Left colon (tissue), 2 donors: ENCODE data around the gene SLC25A23. TPM values are rescaled to one million over a fixed set of nuclear protein-coding genes. Genes with fewer than 3 reads are reported as not detected.

Source experiments
- ATAC-seq: fragments of 200-7000 bp; cut with Tn5 transposase; one replicate; pipeline ENCODE4 v1.9.1; 2020; ENCODE audit warnings: mild to moderate bottlenecking, moderate library complexity
- DNase-seq, 2 donors: peaks; one replicate each; pipeline ENCODE4 v3.0.0-alpha.2; 2020
- intact Hi-C, 2 donors: fragments of 100-400 bp; cut with DNase I in 1 of 2; cut with micrococcal nuclease in 1 of 2; formaldehyde crosslinking; loops; one replicate each; pipeline versions ENCODE4 v1.11.2 to v1.14.0; 2022; cut with DNase I, micrococcal nuclease
- total RNA-seq, 2 donors: library from RNA; stranded (reverse); fragmentation: NEBNext Ultra II Directional; extraction: Animal tissue kit (Norgen Biotek cat#: 25700); gene quantifications; one replicate each; pipeline ENCODE4 v1.2.1, GENCODE V29; 2021
- donor health status: DM: no; HTN: no; CAD: no.
- donor health status: DM: yes; HTN: yes; CAD: no.

SLC25A23 gene
- total RNA-seq, 2 donors from 2014 or later: 126 to 163 TPM

DNA sequence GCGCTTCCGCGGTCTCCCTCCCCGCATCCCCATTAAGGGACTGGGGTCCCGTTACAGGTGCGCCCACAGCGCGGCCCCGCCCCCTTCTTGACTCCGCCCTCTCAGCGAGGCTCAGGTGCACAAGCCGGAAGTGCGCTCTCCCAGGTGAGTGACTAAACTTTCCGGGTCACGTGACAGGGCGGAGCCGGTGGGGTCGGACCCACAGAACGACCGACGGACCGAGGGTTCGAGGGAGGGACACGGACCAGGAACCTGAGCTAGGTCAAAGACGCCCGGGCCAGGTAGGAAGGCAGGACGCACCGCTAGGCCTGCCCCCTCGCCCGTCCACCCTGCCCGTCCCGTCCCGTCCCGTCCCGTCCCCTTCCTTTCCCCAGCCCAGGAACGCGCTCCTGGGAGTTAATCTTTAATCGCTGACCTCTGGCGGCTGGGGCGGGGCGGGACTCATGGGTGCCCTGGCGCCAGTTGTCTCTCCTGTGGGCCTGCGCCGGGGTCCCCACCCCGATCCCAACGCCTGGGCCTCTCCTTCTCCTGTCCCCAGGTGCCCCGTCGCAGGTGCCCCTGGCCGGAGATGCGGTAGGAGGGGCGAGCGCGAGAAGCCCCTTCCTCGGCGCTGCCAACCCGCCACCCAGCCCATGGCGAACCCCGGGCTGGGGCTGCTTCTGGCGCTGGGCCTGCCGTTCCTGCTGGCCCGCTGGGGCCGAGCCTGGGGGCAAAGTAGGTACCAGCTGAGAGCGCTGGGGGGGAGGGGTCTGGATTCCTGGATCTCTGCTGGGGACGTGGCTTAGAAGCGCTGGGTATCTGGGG is 4.7 kb upstream of the SLC25A23 start, which contains the start of gene CRB3:
TSS of gene CRB3 (plus strand) at position 202 of the 804 bp plus-strand sequence. CDS start at position 633, 431 bp downstream.
- peak; percentile 63 for ATAC-seq
- peak; percentile 97 for DNase-seq
- intact Hi-C loops: no loop called here

DNA sequence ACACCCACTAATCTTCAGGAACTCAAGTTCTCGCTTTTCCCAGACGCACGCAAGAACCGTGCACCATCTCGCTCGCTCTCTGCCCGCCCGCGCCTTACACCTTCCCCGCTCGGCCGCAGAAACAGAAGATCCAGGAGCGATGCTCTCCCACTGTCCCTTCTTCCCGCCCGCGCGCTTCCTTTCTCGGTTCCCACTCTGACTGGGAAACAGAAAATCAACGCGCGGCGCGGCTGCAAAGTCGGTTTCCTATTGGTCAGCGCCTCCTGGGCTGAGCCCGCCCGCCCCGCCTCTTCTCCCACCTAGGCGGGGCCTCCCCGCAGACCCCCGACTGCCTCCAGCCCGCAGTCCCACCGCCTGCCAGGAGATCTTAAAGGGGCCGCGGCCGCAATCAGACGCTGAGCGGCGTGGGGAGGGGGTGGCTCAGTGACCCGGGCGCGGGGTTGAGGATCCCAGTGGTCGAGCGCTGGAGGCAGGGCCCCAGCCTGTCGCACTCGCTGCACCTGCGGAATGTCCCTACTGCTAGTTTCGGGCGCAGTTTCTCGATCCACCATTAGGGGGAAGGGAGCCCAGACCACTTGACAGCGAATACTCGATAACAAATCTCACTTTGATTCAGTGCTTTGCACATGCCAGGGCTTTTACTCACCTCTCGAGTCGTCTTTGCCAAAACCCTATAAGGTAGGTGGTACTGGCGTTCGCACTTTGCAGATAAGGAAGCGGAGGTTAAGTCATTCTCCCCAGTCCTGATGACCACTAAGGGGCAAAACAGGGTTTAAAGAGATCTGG is 700 bp upstream of the SLC25A23 start:
- ATAC-seq: peak; percentile 57
- intact Hi-C loops: no loop called here

DNA sequence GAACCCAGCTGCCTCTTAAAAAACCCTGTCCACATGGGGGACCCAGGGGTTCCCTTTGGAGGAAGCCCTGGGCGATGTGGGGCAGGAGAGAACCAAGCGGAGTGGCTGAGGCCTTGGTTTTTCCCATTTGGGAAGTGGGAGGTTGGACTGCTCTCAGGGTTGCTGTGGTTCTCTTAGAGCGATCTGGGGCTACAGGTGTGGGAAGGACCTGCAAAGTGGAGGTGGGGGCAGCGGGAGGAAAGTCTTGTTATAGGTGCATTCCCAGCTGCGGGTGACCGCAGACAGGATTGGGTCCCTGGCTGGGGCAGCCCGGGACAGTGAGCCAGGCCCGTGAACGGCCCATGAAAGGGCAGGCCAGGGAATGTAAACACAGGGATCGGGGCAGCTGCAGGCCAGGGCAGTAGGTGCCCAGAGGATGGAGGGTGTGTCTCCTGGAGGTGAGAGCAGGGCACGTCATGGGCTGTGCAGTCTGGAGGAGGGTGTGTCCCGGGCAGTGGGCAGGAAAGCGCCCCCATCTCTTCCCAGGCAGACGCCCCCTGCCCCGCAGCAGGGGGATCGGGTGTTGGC is 814 bp downstream of the SLC25A23 start:
- intact Hi-C loops: no loop called here
- ATAC-seq: peak; percentile 34
- peak; percentile 45 to 72 for DNase-seq

More for the DNA sequence above, 700 bp upstream of the SLC25A23 start:
- peak; percentile 98 to 99 for DNase-seq

DNA sequence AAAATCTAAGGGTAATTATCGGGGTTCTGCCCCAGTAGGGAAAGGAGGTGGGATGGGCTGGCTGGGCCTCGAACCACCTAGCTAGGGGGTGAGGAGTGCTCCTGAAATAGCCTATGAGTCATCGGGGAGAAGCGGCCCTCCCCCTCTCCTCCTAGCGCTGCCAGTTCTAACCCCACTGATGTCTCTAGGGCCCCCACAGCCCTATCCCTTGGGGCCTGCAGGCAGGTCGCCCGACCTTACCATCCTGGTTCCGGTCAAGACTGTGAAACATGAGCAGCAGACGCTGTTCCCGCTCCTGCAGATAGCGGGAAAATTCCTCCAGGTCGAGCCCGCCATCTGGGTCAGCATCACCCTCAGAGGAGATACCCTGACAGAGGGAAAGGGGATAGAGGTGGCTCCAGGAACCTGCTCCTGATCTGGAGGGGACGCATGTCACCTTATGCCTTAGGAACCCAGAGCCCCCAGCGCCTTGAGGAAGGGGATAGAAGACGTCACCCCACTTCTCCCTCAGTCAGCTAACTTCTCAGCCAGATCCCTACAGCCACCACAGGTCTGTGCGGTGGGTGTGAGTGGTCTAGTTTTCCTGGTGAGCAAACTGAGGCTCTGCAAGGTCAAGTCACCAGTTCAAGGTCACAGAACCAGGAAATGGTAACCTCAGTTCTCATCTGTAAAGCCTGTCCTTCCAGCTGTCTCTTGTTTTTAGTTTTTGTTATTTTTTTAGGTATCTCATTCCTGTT is 1.5 kb downstream of the SLC25A23 start:
- no peak for ATAC-seq
- DNase-seq: no peak
- intact Hi-C loops: no loop called here

DNA sequence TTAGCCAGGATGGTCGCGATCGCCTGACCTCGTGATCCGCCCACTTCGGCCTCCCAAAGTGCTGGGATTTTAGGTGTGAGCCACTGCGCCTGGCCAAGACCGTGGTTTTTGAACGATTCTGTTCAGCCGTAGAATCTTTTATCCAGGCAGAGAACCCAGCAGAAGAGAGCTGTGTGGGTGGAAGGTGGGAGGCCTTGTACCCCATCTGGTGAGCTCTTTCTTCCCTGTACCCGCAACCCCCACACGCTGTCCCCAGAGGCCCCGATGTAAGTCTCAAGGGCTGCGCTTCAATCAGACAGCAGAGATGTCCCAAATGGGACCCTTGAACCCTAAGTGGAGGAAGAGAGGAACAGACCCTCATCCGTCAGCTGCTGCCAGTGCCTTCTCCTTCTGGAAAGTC is 3.7 kb downstream of the SLC25A23 start:
- ATAC-seq: no peak

DNA sequence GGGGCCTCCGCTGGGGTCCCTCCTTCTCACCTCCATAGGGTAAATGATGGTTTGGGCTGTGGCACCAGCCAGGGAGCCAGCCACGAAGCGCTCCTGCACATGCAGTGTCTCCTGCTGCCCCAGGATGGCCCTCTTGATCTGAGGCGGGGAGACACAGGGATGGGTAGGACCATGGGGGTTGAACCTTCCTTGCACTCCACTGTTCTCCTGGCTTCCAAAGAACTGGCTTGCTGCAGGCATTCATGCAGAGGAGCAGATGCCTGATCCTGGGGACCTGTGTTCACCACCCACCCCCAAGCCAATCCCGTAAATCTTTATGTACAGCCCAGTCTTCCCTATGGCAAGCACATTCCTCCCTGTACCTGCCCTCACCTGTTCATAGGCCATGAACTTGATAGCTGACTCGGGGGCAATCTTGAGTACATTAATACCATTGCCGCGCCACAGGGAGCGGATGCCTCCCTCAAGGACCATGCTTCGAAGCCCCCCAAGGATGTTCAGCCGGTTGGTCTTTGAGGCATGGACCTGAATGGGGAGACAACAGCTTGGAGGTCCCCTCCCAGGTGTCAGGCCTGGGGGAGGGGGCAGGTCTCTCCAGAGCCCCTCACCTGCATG is 5.5 kb downstream of the SLC25A23 start:
- intact Hi-C loops: no loop called here
- DNase-seq: no peak

More for the DNA sequence above, 3.7 kb downstream of the SLC25A23 start:
- intact Hi-C loops: no loop called here
- DNase-seq: no peak

DNA sequence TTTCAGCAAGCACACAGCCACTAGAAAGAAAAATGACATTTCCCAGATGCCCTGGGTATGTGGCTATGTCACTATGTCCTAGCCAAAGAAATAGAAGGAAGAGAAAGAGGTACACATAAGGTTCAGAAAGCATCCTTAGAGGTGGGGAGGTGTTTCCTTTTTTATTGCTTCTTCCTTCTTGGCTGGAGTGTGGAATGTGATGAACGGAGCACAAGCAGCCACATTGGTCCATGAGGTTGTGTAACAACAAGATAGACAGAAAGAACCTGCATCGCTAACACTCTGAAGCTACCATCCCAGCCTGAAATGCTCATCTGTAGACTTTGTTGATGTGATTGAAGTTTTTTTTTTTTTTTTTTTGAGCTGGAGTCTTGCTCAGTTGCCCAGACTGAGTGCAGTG is 6.7 kb downstream of the SLC25A23 start:
- ATAC-seq (no peak), DNase-seq (no peak)
- intact Hi-C loops: no loop called here

More for the DNA sequence above, 5.5 kb downstream of the SLC25A23 start:
- ATAC-seq: no peak

DNA sequence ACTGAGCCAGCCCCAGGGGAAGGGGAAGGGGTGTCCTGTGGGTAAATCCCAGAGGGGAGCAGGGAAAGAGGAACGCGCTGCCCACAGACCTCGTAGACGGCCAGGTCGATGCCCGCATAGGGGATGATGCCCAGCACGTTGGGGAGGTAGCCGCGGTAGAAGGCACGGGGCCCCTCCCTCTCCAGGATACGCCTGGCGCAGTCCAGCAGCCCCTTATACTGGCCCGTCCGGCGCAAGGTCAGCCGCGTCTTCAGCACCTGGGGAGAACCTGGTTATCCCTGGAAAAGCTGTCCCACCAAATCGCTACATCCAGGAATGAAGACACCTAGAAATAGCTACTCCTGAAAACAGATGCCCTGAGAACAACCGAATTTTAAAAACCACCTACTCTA is 7.4 kb downstream of the SLC25A23 start:
- ATAC-seq: no peak

DNA sequence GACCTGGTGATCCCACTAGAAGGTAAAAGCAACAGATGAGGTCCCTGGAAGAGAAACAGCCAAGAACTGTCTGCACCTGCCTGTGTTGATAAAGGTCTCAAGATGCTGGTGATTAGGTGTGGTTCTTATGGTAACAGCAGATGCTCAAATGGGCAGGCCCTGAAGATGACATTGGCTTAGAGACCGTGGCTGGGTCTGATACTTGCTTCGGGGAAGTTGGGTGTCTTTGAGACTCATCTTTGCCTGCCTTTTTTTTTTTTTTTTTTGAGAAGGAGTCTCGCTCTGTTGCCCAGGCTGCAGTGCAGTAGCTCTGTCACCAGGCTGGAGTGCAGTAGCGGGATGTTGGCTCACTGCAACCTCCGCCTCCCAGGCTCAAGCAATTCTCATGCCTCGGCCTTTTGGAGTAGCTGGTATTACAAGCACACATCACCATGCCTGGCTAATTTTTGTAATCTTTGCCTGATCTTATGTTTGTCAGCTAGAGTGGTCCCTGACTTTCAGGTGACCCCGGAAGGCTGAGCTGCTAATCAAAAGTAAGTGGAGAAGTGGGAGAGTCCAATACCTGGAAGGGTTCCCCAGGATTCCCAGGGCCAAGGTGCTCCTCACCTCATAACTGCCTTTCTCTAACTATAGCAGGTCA is 7.9 kb downstream of the SLC25A23 start:
- intact Hi-C loops: no loop called here

More for the DNA sequence above, 7.4 kb downstream of the SLC25A23 start:
- intact Hi-C loops: no loop called here
- DNase-seq: no peak

DNA sequence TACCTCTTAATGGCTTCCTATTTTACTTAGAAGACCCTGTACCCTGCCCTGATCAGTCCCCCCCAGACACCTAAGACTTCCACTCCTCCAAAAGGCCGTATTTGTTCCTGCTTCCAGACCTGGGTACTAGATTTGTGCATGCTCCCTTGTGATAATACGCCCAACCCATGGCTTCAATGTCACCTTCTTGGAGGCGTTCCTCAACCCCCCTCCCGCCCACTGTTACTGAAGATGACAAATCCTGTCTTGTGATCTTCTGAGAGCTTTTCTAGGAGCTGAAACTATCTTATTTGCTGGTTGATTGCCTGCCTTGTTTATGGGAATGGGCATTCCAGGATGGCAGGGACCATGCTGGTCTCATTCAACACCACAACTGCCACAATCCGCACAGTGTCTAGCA is 9.4 kb downstream of the SLC25A23 start:
- intact Hi-C loops: no loop called here
- DNase-seq (no peak), ATAC-seq (no peak)

More for the DNA sequence above, 7.9 kb downstream of the SLC25A23 start:
- DNase-seq (no peak), ATAC-seq (no peak)

DNA sequence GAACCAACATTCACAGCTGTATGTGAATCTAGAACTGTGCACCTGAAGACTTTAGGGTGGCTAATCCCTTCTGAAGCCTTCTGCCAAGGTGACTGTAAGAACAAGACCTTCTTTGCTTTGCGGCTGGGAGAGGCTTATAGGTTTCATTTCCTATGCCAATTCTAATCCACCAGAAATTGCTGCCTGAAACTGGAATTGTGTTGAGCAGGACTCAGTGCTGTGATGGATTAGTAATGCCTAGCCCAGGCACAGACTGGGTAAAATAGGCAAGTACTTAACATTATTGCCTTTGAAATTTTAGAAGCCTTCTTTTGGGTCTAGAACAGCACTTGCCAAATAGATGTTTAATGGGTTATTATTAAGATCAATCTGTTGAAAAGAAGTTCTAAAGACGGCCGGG is 11.5 kb downstream of the SLC25A23 start:
- intact Hi-C loops: no loop called here

DNA sequence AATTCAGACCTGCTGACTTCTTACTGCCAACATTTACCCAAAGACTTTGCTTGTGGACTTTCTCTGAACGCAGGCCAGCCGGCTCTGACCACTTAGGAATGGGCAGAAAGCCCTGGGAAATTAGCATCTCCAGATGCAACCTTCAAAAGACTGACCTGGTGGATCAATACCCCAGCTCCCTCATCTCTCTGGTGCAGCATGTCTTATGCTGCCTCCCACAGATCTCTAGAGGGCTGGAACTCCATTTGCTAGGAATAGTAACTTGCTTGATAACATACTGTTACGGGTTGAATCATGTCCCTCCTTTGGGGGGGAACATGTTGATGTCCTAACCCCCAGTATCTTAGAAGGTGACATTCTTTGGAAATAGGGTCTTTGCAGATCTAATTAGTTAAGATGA is 13.1 kb downstream of the SLC25A23 start:
- DNase-seq: no peak
- no peak for ATAC-seq
- intact Hi-C loops: no loop called here

More for the DNA sequence above, 11.5 kb downstream of the SLC25A23 start:
- ATAC-seq (no peak), DNase-seq (no peak)

DNA sequence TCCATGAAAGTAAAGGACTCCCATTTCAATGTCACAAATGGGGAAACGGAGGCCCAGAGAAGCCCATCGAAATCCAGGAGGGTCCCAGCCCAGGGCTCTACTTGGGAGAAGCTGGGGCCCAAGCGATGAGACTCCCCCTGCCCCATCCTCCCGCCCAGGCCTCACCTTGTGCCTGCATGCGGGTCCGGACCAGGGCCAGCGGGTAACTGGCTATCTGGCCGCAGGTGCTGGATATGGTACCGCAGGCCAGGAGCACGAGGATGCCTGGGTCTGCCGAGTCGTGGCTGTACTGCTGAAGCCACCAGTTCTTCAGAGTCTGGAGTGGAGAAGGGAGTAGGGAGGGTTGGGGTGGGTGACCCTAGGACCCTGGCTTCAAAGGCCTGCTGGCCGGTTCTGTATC is 15.6 kb downstream of the SLC25A23 start:
- DNase-seq (no peak), ATAC-seq (no peak)
- intact Hi-C loops: no loop called here

DNA sequence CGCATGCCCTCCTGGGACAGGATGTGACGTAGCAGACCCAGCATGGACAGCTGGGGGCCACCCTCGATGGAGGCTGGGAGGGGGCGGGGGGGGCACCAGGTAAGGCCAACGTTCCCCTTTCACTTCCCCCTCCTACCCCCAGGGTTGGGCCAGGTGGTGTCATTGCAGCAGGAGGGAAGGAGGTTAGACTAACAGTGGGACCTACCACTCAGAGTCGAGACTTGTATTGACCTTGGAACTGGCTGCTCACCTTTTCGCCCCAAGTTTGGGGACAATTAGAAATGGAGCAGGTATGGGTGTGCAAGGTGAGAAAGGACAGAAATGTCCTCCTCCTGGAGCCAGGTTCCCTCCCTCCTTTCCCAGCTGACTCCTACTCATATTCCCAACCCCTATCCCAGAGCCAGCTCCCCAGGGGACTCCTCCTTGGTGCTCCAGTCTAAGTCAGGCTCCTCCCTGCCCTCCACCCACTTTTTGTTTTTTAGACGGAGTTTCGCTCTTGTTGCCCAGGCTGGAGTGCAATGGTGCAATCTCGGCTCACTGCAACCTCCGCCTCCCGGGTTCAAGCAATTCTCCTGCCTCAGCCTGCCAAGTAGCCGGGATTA is 17.4 kb downstream of the SLC25A23 start:
- intact Hi-C loops: no loop called here
- no peak for DNase-seq
- no peak for ATAC-seq

DNA sequence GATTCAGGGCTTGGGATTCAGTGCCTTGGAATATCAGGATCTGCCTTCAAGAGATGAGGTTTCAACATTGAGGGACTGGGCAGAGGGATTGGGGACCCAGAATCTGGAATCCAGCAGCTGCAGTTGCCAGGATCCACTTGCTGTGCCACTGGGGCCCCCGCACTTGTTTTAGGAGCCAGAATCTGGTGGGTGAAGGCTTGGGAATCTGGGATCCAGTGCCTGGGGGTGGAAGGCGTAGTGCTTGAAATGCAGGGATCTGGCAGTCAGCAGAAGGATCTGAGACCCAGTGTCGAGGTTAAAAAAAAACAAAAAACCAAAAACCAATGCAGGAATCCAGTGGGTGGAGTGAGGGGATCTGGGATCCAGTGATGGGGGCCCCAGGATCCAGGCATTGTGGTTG is 18.7 kb downstream of the SLC25A23 start:
- ATAC-seq (no peak), DNase-seq (no peak)
- intact Hi-C loops: no loop called here

DNA sequence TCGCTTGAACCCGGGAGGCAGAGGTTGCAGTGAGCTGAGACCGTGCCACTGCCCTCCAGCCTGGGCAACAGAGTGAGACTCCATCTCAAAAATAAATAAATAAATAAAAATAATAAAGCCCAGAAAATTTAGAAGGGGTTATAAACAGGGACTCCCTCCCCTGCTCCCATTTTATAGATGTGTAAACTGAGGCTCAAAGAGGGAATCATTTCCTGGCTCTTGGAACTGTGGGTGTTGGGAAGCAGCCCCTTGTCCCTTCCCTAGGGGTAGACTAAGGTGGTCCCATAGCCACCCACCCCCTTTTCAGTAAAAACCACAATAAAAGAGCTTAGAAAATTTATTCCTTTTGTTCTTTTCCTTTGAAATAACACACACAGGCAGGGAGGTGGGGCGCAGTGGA is 19.8 kb downstream of the SLC25A23 start:
- intact Hi-C loops: no loop called here
- ATAC-seq (no peak), DNase-seq (no peak)

DNA sequence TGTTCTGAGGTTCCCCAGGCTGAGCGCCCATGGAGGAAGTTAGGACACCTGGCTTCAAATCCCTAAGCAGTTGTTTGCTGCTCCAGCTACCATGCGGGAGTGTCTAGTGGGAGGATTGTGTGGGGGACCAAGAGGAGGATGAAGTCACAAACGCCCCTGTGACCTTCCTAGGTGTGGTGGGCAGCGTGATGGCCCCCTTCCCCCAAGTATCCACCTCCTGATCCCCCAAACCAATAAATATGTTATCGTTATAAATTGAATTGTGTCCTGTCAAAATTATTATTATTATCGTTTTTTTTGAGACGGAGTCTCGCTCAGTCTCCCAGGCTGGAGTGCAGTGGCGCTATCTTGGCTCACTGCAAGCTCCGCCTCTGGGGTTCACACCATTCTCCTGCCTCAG is 25.9 kb downstream of the SLC25A23 start, which contains the start of gene SLC25A41:
TSS of gene SLC25A41 (minus strand) at position 101 of the 400 bp plus-strand sequence. CDS start at position 31, 70 bp downstream.
- intact Hi-C loops: no loop called here
- DNase-seq: no peak
- ATAC-seq: no peak

DNA sequence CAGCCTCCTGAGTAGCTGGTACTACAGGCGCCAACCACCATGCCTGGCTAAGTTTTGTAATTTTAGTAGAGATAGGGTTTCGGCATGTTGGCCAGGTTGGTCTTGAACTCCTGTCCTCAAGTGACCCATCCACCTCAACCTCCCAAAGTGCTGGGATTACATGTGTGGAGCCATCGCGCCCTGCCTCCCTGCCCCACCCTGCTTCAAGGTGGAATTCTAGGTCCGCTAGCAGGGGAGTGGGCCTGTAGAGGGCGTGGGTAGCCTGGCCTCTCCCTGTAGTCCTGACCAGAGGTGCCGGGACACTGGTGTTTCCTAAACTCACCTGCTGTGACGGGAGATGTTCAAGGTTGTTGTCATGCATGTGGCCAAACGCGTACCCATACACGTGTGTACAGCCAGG is 26.4 kb downstream of the SLC25A23 start:
- intact Hi-C loops: no loop called here
- DNase-seq (no peak), ATAC-seq (no peak)
